ENCODE data around the gene JARID2. TPM values are rescaled to one million over a fixed set of nuclear protein-coding genes. Genes with fewer than 3 reads are reported as not detected.

The JARID2 gene
- total and polyA plus RNA-seq, 2 of the 8 experiments (the other 6 are each of a cell fraction or from before 2014, with no cell fraction given), result 60.1 to 239 TPM

GRCh38 chr6:15360300-15360699, 114.4 kb downstream of the JARID2 start (continued):
- TF ChIP-seq RXRA (IDR thresholded peaks at IDR 0.05; ENCODE audit: insufficient read depth, low read depth, low read length), result no peak
- TF ChIP-seq KDM5A (IDR thresholded peaks at IDR 0.05; ENCODE audit: low read length), result no peak
- no peak for TF ChIP-seq EZH2 (IDR thresholded peaks at IDR 0.05; ENCODE audit: low read depth, low read length, severe bottlenecking)
- no peak for TF ChIP-seq TCF12 (IDR thresholded peaks at IDR 0.05; ENCODE audit: low read depth, low read length)
- TF ChIP-seq PHF8 (conservative IDR thresholded peaks at IDR 0.05; ENCODE audit: low read depth, low read length), result no peak
- no peak for TF ChIP-seq EP300 (IDR thresholded peaks at IDR 0.05; ENCODE audit: borderline replicate concordance in 1 of 2, low read depth in 2 of 2, low read length in 2 of 2)
